ENCODE results near the gene RPL3. TPM values are rescaled to one million over a fixed set of nuclear protein-coding genes. Genes with fewer than 3 reads are reported as not detected.
"Not testable (repeated sequence)": the region's sequence is repeated elsewhere in the genome, so short reads cannot be mapped to it uniquely, and the experiment has no call there.

The RPL3 gene
- total RNA-seq, 1 experiment from 2014 or later = 1,668 TPM

- Mint-ChIP-seq H3K9me3 (ENCODE audit: unreplicated experiment) (no peaks in the 10 kb centered on the region), H3K36me3 (ENCODE audit: insufficient read depth, unreplicated experiment) (no peaks in the 10 kb centered on the region), H3K4me3 (ENCODE audit: unreplicated experiment) (no peak overlapping the region), H3K27me3 (ENCODE audit: insufficient read depth, unreplicated experiment) (no peaks in the 10 kb centered on the region), H3K27ac (ENCODE audit: unreplicated experiment) (no peak overlapping the region), H3K4me1 (ENCODE audit: low read depth, unreplicated experiment) (peaks cover 12% of the 10 kb centered on the region)
- no peaks in the 10 kb centered on the region for H3K27me3 ChIP-seq (replicated peaks; ENCODE audit: control insufficient read depth, insufficient read depth, low read length)
- BruUV-seq (replicated peaks) = no TSS peak
- ChIA-PET POLR2A (interaction anchor here (0.5 kb wide), 1 partner anchor 52 kb away, joined by 3 read pairs; no protein-coding TSS in a partner anchor), CTCF (no interaction called here)
- no peaks in the 10 kb centered on the region for H3K9me3 ChIP-seq
- no peak overlapping the region for H3K4me3 ChIP-seq (ENCODE audit: low read depth, low read length)
- no peaks in the 10 kb centered on the region for H3K36me3 ChIP-seq (ENCODE audit: control insufficient read depth, insufficient read depth, low read length)
- DNase-seq = no peak
- peaks cover 10% of the 10 kb centered on the region for H3K4me1 ChIP-seq
- intact Hi-C loops (cut with micrococcal nuclease; ENCODE audit: unreplicated experiment) = loop anchor here (10.0 kb wide), 2 partner anchors 54 to 184 kb away; partner anchors contain the start of genes ATF4 and TAB1
- TF ChIP-seq CTCF (IDR thresholded peaks at IDR 0.05; ENCODE audit: insufficient read depth in 1 of 2, low read depth in 1 of 2, low read length in 1 of 2, severe bottlenecking in 1 of 2, unreplicated experiment in 1 of 2) = no peak
These were observed 21.8 kb upstream of the RPL3 start for GRCh38 chr22:39341179-39341578.

GRCh38 chr22:39339775-39340174 lies 20.4 kb upstream of the RPL3 start:
- H3K27me3 ChIP-seq (replicated peaks; ENCODE audit: control insufficient read depth, insufficient read depth, low read length); H3K36me3 ChIP-seq (ENCODE audit: control insufficient read depth, insufficient read depth, low read length); H3K27me3 Mint-ChIP-seq (ENCODE audit: insufficient read depth, unreplicated experiment); POLR2A ChIA-PET; H3K9me3 ChIP-seq; BruUV-seq (replicated peaks); H3K4me1 ChIP-seq; DNase-seq; H3K4me3 Mint-ChIP-seq (ENCODE audit: unreplicated experiment); H3K27ac Mint-ChIP-seq (ENCODE audit: unreplicated experiment); H3K9me3 Mint-ChIP-seq (ENCODE audit: unreplicated experiment); H3K36me3 Mint-ChIP-seq (ENCODE audit: insufficient read depth, unreplicated experiment); H3K4me3 ChIP-seq (ENCODE audit: low read depth, low read length): not testable (repeated sequence)
- H3K4me1 Mint-ChIP-seq (ENCODE audit: low read depth, unreplicated experiment) = peaks cover 12% of the 10 kb centered on the region
- CTCF ChIA-PET = interaction anchor here (0.6 kb wide), 1 partner anchor 514 kb away, joined by 4 read pairs; no protein-coding TSS in a partner anchor
- intact Hi-C loops (cut with micrococcal nuclease; ENCODE audit: unreplicated experiment) = loop anchor here (10.0 kb wide), 2 partner anchors 55 to 185 kb away; partner anchors contain the start of genes ATF4 and TAB1

- Mint-ChIP-seq H3K36me3 (ENCODE audit: insufficient read depth, unreplicated experiment) (no peaks in the 10 kb centered on the region), H3K27me3 (ENCODE audit: insufficient read depth, unreplicated experiment) (no peaks in the 10 kb centered on the region)
These were observed 17.0 kb upstream of the RPL3 start for GRCh38 chr22:39336411-39336810.

More at GRCh38 chr22:39336411-39336810, 17.0 kb upstream of the RPL3 start:
- H3K27ac Mint-ChIP-seq (ENCODE audit: unreplicated experiment) = no peak overlapping the region
- ChIA-PET CTCF (no interaction called here), POLR2A (no interaction called here)
- H3K4me3 ChIP-seq (ENCODE audit: low read depth, low read length) = no peak overlapping the region
- no peaks in the 10 kb centered on the region for H3K4me1 Mint-ChIP-seq (ENCODE audit: low read depth, unreplicated experiment)
- no peak for DNase-seq
- no peak for TF ChIP-seq CTCF (IDR thresholded peaks at IDR 0.05; ENCODE audit: insufficient read depth in 1 of 2, low read depth in 1 of 2, low read length in 1 of 2, severe bottlenecking in 1 of 2, unreplicated experiment in 1 of 2)
- H3K36me3 ChIP-seq (ENCODE audit: control insufficient read depth, insufficient read depth, low read length) = no peaks in the 10 kb centered on the region
- intact Hi-C loops (cut with micrococcal nuclease; ENCODE audit: unreplicated experiment) = no loop called here
- no peak overlapping the region for H3K4me3 Mint-ChIP-seq (ENCODE audit: unreplicated experiment)
- no peaks in the 10 kb centered on the region for H3K9me3 Mint-ChIP-seq (ENCODE audit: unreplicated experiment)
- H3K4me1 ChIP-seq = no peaks in the 10 kb centered on the region
- H3K9me3 ChIP-seq = no peaks in the 10 kb centered on the region
- H3K27me3 ChIP-seq (replicated peaks; ENCODE audit: control insufficient read depth, insufficient read depth, low read length) = no peaks in the 10 kb centered on the region
- no TSS peak for BruUV-seq (replicated peaks)
